GM12865 (cell line): Measurements from ENCODE around the gene TBL1XR1.

Experiments
- DNase-seq: peaks from one replicate; pipeline ENCODE4 v3.0.0; 2010; ENCODE audit warnings: low read depth
- H3K4me3 ChIP-seq: 2 replicates; pipeline ENCODE4 v1.5.1; 2011; ENCODE audit warnings: mild to moderate bottlenecking, low read depth, low read length, control low read depth
- CTCF ChIP-seq: IDR thresholded peaks from 2 replicates; pipeline ENCODE4 v1.5.1; 2011; ENCODE audit warnings: low read length, control low read depth, low read depth, inconsistent platforms; ENCODE audit not compliant: insufficient read depth; ENCODE audit errors: missing control alignments

Gene TBL1XR1

GRCh38 chr3:177104299-177104992 lies 92.8 kb downstream of the TBL1XR1 start:
- no peak for DNase-seq
- no peak overlapping the region for H3K4me3 ChIP-seq
- TF ChIP-seq CTCF = no peak

DNA sequence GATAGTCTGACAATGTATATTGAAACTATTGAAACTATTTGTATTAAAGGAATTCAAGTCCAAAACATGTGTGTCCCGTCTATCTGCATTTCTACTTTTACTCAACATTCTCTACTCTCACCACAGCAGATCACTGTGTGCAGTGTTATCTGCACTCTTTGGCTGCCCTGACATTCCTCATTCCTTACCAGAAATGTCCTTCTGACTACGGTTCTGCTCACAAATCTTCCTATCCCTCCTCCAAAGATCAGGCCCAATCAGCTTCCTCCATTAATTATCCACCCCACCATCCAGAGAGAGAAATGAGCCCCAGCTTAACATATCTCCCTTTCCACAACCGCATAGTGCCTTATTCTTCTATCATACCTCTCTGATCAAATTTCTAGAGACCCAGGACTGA lies 94.7 kb downstream of the TBL1XR1 start:
- no peak overlapping the region for H3K4me3 ChIP-seq
- TF ChIP-seq CTCF = no peak
- no peak for DNase-seq

DNA sequence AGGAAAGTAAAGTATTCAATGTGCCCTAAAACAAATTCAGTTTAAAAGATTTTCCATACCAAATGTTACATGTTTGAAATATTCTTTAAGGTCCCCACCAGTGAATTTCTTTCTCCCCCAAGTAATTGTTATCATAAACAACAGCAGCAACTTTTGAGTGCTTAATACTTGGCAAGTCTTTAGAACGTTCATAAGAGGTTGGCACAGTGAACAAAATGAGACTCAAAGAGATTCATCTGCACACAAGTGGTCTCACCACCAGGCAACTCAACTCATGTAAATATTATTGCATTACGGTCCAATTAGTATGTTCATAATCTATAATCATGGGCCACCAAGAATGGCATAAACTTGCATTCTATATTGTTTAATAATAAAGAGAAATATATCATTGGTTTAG lies 98.7 kb downstream of the TBL1XR1 start:
- H3K4me3 ChIP-seq = no peak overlapping the region
- TF ChIP-seq CTCF = no peak
- no peak for DNase-seq

DNA sequence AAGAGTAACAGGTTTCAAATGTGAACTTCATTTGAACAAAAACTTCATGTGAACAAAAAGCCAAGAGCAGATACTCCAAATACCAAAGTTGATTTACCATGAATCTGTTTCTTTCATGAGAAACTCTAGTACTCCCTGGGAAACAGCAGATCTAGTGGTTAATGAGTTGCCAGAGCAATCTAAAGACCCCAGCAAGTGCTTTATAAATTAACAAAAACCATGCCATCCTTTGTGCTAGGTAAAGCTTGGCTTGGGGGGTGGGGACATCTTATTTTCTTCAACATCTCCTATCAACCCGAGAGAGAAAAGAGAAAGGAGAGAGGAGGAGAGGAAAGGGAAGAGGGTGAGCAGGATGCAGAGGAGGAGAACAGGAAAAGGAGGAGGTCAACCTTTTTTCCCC lies 100.7 kb downstream of the TBL1XR1 start:
- DNase-seq = no peak
- no peak for TF ChIP-seq CTCF
- no peak overlapping the region for H3K4me3 ChIP-seq

DNA sequence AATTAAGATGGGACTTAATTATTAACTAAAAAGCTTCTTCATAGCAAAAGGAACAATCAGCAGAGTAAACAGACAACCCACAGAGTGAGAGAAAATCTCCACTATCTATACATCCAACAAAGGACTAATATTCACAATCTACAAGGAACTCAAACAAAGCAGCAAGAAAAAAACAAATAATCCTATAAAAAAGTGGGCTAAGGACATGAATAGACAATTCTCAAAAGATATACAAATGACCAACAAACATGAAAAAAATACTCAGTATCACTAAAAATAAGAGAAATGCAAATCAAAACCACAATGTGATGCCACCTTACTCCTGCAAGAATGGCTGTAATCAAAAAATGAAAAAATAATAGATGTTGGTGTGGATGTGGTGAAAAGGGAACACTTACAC lies 103.3 kb downstream of the TBL1XR1 start:
- H3K4me3 ChIP-seq = no peak overlapping the region
- DNase-seq = no peak
- TF ChIP-seq CTCF = no peak

DNA sequence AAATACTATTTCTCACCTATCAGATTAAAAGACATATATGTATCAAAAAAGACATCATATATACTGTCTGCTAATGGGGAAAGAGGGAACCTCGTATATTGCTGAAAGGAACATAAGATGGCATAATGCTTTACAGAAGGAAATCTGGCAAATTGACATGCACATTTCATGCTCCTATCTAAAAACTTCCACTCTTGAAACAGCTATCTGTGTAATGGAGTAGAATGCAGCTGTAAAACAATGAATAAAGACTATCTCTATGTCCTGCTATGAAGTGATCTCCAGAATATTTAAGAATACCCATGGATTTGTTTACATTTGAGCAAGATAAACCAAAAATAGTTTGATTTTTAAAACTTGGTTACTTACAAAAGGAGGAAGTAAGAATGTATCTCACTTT lies 107.4 kb downstream of the TBL1XR1 start:
- no peak for TF ChIP-seq CTCF
- H3K4me3 ChIP-seq = no peak overlapping the region
- DNase-seq = no peak

DNA sequence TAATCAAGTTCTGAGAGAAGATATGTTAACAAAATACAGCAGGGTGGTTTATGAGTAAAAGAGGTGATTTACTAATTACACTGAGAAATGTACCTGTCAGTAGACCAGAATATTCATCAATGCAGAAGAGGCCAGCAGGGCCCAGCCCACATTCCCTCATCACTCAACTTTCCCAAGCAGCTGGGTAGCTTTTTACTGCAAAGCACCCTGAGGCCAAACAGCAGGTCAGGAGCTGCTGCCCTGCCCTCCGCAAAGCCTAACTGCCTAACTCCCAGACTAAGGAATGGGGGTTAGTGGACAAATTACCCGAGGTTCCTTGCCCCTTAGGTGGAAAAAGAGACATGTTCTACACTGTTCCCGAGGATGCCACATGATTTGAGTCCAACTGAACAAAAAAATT lies 108.2 kb downstream of the TBL1XR1 start:
- no peak for TF ChIP-seq CTCF
- no peak overlapping the region for H3K4me3 ChIP-seq
- DNase-seq = no peak
